HG03045 (cell line): ENCODE measurements around the gene FTCD.
"Not testable (repeated sequence)": the region's sequence is repeated elsewhere in the genome, so short reads cannot be mapped to it uniquely, and the experiment has no call there.

Experiments
- ATAC-seq: cut with Tn5 transposase; IDR thresholded peaks from one replicate; pipeline ENCODE4 v1.9.1; 2021; ENCODE audit warnings: mild to moderate bottlenecking, moderate library complexity; ENCODE audit not compliant: unreplicated experiment

Gene FTCD

DNA sequence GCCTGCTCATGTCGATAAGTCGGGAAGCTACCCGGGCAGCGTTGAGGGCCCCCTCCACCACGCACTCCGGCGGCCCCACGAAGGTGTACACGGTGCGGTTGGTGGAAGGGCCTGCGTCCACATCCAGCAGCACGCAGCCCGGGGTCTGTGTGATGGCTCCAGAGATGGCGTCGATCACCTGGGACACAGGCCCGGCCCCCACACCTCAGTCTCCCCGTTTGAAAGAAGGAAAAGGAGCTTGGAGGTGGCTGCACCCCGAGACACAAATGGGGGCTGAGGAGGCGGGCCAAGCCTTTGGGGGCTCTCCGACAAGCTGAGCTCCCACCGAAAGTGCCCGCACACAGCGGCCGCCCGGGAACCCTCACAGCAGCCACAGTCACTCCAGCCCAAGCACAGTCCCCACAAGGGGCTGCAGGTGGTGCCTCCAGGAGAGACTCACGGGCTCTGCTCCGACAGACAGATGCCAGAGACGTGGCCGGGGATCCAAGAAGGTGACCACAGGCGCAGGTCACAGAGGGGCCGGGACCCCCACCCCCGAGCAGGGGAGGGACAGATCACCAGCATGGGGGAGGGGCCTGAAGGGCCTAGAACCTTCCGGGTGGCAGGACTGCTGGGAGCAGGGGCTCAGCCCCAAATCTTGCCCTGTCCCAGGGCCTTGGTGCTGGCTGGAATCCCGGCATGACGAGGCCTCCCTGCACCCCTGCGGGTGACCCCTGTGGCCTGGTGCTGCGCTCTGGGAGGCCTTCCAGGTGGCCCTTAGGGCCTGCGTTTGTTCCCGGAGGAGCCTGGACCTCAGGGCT is 1.0 kb downstream of the FTCD start:
- no peak for ATAC-seq

DNA sequence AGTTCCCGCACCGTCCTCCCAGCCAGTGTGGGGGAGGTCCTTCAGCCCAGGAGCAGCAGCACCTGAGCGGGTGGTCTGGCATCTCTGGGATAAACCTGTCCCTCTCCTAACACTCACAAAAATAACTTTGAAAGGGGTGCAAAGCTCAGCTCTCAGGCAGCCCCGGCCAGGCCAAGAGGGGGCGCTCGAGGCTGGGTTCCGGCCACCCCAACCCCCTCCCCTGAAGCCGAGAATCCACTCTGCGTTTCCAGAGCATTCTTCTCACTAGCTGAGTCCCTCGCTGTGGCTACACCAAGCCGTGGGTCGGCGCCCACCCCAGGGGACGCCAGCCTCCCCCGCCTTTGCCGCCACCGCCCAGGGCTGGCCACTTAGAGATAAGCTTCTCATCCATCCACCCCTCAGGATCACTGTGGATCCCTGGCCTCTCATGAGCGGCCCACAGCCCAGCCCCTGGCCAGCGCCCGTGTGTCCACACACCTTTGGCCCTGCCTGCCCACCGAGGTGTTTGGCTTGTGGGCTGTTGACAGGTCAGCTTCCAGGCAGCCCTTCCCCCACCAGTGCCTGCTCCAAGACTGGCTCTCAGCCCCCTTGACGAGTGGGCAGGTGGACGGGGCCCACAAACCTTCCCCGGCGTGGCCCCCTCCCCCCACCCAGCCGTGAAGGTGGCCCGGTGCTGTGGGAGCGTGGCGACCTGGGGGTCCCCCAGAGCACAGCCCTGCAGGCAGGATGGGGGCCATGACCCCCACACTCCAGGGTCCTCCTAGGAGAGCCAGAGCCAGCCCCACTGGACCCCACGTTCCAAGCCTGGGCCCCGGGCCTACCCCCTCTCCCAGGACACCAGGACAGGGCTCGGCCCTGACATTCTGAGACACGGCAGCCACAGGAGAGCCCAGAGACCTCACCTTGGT is 1.9 kb downstream of the FTCD start:
- no peak for ATAC-seq

DNA sequence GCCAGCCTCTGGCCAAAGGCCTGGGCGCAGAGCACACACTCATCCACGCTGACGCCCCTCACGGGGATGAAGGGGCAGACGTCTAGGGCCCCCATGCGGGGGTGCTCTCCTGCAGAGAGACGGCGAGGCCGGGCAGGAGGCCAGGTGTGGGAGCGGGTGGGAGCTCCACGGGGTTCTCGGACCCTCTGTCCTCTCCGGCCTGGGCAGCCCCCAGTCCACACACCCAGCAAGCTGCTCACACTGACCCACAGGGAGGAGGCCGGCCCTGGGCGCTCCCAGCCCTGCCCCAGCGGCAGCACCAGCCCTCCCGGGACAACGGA is 2.5 kb downstream of the FTCD start:
- ATAC-seq: no peak

DNA sequence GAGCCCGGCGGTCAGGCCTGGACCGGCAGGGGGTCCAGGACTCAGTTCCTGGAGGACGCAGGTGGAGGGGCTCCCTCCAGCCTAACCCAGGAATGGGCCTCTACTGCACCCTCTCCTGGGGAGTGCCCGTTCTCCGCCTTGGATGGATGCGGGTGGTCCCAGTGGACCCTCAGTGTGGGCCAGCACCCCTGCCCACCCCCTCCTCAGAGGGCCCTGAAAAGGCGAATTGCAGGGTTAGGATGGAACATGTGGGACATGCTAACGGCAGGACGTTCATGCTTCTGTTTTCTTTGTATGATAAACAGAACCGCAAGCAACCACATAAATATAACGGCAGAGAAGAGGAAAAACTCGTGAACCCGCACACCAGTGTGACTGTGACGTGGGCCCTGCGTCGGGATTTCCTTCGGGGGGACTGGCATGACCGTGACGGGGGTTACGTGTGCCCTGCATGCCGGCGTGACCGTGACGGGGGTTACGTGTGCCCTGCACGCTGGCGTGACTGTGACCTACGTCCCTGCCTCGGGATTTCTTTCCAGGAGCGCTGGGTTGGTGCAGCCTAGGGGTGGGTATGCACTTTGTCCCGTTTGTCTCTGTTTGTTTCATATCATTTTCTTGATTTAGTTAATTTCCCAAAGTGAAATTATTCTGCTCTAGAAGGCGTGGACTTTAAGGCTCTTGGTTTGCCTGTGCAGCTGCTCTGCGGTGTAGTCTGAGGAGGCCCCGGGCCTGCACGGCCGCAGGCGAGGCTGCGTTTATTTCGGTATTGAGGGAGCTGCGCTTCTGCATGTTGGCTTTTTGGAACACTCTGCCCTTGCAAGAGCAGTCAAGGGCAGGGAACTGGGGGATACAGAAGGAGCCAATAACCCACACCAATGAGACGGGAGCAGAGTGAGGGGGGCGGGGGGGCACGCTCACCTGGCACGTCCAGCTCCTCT is 3.1 kb downstream of the FTCD start:
- no peak for ATAC-seq

DNA sequence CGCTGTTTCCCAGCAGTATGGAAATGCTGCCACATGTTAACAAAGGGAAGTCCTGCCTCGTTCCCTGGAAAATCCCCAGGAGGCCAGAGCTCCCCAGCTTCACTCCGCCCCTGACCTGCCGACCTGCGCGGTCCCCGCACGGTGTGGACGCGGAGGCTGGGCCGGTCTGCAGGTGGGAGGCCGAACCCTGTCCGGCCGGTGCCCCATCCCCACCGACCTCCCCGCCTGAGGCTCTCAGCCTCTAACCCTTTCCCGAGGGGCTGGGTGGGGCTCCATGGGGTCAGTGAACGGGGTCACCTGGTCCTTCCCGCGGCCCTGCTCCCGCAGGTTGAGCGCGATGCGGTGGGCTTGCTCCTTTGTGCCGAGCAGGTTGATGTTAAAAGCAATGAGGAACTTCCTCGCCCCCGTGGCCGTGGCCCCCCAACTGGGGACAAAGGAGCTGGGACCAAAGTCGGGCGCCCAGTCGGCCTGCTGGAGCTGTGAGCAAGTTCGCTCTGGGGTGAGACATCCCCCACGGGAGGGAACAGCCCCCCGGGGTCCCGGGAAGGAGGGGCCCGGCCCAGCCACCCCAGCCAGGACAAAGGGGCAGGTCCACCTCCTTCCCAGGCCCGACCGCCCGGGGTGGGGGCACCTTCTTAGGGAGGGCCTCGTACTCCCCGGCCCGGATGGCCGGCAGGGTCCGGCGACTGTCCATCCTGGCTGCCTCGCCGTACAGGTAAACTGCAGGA is 4.0 kb downstream of the FTCD start:
- no peak for ATAC-seq

DNA sequence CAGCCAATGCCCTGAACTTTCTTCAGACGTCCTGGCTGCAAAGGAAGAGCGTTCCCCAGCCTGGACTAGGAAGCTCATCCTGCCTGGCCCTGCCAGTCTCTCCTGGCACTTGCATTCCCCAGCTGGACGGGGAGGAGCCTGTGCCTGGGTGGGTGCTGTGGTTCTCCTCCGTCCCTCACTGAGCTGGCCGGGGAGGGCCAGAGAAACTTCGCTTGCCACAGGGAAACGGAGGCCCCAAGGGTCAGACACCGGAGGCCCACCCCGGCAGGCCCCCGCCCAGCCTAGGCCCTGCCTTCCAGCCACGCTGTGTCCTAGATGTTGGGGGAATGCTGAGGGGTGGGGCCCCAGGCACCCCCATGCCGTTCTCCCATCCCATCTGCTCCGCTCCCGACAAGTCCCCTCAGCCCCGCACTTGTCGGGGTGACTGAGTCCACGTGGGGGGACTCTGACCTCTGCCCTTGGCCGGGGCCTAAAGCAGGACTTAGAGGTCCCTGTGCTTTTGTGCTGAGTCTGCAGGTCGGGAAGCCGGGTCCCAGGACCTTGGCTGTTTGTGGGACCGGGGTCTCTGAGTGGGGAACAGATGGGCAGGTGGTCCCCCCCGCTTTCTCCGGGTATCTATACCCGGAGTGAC is 4.8 kb downstream of the FTCD start:
- no peak for ATAC-seq

DNA sequence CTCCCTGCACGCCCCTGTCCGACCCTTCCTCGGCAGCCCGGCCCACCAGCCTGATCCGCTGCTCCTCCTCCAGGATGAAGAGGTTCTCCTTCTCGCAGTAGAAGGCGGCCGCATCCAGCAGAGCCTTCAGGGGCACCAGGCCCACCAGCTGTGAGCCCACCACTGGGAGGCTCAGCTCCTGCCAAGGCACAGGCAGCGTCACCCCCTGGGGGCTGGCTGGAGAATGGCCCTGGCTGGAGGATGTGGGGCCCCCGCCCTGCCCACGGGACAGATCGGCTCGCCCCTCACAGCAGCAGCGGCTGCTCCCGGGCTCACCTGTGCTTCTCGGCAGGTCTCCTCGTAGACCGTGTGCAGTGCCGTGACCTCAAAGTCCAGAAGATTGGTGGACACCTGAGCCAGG is 5.3 kb downstream of the FTCD start:
- ATAC-seq: no peak

DNA sequence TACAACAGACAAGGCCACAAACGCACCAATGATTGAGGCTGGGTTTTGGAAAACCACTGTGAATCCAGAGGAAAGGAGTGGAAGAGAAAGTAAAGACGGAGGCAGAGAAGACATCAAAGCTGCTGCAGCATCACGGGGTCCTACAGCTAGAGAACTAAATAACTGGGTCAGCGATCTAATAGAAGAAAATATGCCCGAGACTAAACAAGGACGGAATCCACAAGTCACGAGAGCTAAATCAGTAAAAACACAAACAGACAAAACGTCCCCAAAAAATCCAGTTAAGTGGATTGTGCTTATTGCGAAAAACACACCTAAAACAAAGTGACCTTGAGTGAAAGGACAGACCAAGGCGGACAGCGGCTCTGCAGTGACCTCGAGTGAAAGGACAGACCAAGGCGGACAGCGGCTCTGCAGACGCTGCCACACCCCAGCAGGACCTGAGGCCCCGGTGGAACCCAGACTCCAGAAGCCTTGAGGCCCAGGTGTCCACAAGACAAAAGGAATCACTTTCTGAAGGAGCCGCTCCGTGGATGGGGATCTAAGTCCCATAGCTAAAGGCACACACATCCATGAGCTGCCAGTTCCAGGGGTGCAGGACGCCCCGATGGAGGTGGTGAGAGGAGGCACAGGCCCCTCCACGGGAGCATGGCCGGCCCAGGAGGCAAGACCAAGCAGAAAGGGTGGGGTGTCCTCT is 6.0 kb downstream of the FTCD start:
- ATAC-seq: no peak

DNA sequence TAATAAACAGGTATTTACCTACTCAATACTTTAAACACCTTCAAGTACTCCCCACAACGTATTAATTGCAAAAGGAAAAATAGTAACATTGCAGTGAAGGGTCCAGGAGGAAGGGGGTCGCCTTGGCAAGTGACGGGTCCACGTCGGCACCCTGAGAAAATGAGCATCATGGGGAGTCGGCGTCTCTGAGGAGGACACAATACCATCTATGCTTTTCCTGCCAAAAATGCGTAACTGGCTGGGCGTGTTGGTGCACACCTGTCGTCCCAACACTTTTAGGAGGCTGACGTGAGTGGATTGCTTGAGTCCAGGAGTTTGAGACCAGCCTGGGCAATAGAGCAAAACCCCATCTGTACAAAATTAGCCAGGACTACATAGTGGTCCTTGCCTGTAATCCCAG is 7.3 kb downstream of the FTCD start:
- no peak for ATAC-seq

DNA sequence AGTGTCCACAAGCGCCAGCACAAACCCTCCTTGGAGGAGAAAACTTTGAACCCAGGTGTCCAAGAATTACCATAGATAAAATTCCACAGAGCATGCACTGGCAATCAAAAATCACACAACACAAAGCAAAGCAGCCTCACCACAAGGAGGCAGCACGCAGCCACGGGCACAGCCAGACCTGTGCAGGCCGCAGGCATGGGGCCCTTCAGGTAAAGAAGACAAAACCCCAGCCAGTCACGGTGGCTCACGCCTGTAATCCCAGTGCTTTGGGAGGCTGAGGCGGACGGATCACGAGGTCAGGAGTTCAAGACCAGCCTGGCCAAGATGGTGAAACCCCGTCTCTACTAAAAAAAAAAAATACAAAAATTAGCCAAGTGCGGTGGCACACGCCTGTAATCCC is 8.0 kb downstream of the FTCD start:
- ATAC-seq: not testable (repeated sequence)

DNA sequence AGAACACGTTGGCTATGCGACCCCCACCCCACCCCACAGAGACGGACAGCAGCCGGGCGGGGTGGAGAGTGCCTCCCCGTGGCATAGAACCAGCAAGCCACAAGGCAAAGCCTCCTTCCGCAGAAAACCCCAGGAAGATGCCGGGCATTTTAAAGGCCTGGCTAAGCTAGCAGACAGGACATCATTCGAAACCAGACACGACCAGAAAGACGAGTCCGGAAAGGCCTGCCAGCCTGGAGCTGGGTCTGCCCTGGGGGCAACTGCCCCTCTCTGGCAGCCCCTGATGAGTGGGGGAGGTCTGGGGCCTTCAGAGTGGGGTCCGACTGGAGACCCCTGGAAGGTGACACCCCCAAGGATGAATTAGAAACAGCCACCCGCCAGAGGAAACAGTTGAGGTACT is 8.5 kb downstream of the FTCD start:
- ATAC-seq: no peak

DNA sequence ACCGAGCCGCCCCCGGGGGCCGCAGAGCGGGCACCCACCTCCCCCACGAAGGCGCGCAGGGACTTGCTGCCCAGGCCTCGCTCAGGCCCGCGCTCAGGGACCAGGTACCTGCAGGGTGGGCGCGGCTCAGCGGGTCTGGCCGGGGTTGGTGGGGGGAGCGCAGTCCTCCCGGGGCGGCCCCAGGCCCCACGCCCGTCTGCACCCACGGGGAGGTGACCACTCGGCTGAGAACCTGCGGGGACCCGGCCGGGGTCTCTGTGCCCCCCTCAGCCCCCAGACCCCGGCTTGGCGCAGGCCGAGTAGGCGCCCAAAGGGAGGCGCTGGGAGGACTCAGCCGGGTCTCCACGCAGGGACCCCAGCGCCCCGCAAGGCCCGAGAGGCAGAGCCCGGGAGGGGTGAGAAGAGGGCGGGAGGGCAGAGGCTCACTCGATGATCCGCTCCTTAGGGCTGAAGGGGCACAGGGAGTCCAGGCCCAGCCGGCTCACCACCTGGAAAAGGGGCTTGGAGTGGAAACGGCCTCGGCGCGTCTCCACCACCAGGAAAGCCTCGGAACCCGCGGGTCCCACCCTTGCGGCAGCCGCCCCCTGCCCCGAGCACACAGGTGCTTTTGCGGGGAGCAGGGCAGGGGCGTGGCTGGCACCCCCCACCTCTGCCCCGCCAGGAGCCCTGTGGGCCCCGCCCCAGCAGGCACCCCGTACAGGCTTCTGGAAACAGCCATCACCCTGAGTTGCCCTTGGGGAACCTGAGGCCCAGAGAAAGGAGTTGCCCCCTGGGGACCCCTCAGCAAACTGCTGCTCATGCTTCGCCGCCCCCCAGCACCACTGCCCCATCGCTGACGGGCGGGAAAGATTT is 9.3 kb downstream of the FTCD start:
- ATAC-seq: no peak

DNA sequence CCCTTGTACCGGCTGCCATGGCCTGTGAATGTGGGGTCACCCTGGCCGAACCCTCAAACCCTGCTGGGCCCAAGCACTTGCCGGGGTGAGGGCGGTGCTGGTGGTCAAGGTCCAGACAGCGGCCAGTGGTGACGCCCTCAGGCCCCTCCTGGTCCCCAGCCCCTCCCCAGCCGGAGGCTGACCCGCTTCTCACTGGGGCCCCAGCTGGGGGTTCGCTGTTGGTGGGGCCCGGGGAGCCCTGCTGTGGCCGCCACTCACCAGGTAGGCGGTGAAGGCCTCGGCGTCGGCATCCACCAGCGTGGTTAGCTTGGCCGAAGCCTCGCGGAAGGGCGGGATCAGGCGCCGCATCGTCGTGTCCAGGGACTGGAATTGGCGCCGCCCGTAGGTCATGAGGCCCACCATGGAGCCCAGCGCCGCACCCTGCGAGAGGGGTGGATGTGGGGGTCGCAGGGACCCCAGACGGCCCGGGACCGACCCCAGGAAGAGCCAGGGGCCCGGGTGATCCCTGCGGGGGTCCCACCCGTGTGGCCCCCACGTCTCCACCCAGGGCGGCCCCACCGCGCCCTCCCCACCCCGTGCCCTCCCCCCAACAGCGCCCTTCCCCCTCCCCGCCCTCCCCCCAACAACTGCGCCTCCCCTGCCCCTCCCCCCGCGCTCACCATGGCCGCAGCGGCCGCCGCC is 10.1 kb downstream of the FTCD start:
- ATAC-seq: no peak

DNA sequence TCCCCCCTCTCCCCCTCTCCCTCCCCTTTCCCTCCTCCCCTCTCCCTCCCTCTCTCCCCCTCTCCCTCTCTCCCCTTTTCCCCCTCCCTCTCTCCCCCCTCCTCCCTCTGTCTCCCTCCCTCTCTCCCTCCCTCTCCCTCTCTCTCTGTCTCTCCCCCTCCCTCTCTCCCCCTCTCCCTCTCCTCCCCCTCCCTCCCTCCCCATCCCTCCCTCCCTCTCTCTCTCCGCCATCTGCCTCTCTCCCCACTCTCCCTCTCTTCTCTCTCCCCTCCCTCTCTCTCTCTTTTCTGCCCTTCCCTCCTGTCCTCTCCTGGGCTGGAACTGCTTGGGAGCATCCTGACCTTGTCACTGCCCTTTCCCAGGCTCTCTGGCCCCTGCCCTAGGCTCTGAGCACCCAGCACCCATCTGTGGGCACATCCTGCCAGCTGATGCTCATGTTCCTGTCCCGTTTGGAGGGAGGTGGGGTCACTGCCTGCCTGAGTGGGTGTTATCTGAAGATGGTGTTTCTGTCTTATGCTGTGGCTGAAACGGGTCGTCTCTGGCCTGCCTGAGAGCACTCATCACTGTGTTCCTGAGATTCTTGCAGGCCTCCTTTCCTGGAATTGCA is 10.8 kb downstream of the FTCD start:
- ATAC-seq: no peak

DNA sequence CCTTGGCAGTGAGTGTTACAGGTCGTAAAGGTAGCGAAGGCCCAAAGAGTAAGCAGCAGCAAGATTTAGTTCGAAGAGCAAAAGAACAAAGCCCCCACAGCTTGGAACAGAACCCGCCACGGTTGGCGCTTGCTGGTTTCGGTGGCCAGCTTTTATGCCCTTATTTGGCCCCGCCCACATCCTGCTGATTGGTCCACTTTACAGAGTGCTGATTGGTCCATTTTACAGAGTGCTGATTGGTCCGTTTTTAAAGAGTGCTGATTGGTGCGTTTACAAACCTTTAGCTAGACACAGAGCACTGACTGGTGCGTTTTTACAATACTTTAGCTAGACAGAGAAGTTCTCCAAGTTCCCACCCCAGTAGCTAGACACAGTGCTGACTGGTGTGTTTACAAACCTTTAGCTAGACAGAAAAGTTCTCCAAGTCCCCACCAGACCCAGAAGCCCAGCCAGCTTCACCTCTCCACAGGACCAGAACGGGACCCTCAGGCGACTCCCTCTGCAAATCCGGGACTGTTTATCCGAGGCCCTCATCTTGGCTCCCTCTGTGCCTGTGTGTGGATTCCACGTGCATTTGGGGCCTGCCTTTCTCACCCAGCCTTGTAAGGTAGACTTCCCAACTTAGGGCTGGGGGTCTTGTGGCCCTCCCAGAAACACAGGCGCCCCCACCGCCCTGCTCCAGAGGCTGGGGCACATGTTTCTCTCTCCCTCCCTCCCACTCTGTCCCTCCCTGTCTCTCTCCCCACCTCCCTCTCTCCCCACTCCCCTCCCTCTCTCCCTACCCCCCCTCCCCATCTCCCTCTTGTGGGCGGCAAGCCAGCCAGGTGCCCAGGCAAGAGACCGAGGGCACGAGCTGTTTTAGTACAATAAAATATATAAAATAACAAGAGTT is 12.6 kb downstream of the FTCD start:
- ATAC-seq: no peak

DNA sequence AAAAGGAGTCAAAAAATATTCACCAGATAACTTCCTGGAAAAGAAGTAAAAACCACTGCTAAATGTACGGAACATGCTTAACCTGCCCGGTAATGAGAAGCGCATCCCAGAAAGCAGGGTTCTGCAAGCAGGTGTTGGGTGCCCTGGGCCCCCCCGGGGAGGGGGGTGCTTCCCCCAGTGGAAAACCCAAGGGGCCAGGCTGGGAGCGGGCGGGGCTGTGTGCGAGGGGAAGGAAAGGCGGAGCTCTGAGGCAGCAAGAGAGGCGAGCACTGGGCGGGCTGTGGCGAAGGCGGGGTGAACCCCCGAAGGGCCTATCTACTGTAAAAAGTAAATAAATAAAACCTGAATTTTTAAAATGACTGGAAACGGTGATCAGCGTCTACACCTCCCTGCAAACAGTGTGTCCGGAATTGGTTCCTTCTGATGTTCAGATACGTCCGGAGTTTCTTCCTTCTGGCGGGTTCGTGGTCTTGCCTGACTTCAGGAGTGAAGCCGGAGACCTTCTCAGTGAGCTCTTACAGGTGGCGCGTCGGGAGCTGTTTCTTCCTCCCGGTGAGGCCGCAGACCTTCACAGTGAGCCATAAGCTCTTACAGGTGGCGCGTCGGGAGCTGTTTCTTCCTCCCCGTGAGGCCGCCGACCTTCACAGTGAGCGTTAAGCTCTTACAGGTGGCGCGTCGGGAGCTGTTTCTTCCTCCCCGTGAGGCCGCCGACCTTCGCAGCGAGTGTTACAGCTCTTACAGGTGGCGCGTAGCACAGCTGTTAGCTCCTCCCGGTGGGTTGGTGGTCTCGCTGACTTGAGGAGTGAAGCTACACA is 13.4 kb downstream of the FTCD start:
- ATAC-seq: no peak
